Glutamatergic neuron (in vitro differentiated cells): ENCODE measurements around the gene TSPAN5. TPM values are rescaled to one million over a fixed set of nuclear protein-coding genes. Genes with fewer than 3 reads are reported as not detected.

Experiments
- DNase-seq: peaks from one replicate; pipeline ENCODE4 v3.0.0; 2022
- H3K27ac Mint-ChIP-seq: one replicate; pipeline ENCODE4 v1.8.0; 2020; ENCODE audit warnings: mild to moderate bottlenecking, mixed read lengths, inconsistent platforms; ENCODE audit not compliant: unreplicated experiment
- H3K27me3 Mint-ChIP-seq: one replicate; pipeline ENCODE4 v1.8.0; 2020; ENCODE audit warnings: mild to moderate bottlenecking, moderate library complexity, mixed read lengths, inconsistent platforms; ENCODE audit not compliant: unreplicated experiment
- H3K36me3 Mint-ChIP-seq: one replicate; pipeline ENCODE4 v1.8.0; 2020; ENCODE audit warnings: mild to moderate bottlenecking, mixed read lengths, inconsistent platforms; ENCODE audit not compliant: unreplicated experiment
- H3K4me1 Mint-ChIP-seq: one replicate; pipeline ENCODE4 v1.8.0; 2020; ENCODE audit warnings: mild to moderate bottlenecking, low read depth, mixed read lengths, inconsistent platforms; ENCODE audit not compliant: unreplicated experiment
- H3K4me3 Mint-ChIP-seq: one replicate; pipeline ENCODE4 v1.8.0; 2020; ENCODE audit warnings: mild to moderate bottlenecking, mixed read lengths, inconsistent platforms; ENCODE audit not compliant: unreplicated experiment
- H3K9me3 Mint-ChIP-seq: one replicate; pipeline ENCODE4 v1.8.0; 2020; ENCODE audit warnings: mild to moderate bottlenecking, moderate library complexity, mixed read lengths, inconsistent platforms; ENCODE audit not compliant: unreplicated experiment
- total RNA-seq: library from RNA; stranded (reverse); fragmentation: NEBNext Ultra II Directional; extraction: Animal tissue kit (Norgen Biotek cat#: 25700); gene quantifications from one replicate; pipeline ENCODE4 v1.2.1, GENCODE V29; 2021; ENCODE audit not compliant: unreplicated experiment
- TF ChIP-seq, protein P1 (sequence below): fragments of 200-600 bp; sonication (generic); IDR thresholded peaks from one replicate; pipeline ENCODE4 v1.5.0; 2021; ENCODE audit not compliant: partially characterized antibody, unreplicated experiment

TSPAN5 gene
- total RNA-seq, 1 donor from 2014 or later: 40.5 TPM

DNA sequence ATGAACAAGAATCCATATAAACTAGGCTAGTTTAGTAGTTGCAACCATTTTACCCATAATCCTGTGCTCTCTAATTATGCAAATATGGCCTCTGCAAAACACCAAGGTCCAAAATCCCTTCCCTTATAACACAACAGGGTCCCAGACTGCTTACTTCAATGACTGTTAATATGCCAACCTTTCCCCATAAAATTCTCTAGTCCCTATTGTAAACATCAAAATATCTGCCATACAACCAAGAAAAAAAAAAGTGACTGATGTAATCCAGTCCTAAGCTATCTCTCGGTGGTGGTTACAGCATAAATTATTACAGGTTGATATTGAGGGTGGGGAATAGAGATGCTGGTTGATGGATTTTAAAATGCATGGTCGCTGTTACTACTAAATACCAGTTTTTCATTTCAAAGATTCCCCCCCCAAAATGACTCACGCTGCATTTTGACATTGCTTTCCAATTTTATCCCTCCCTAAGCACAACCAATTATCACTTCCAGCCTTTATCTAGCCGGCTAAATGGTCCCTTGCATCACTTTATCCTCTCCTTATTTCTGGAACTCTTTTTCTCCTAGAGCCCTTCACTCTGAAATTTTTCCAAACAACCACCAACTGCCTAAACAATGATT is 44.8 kb downstream of the TSPAN5 start:
- Mint-ChIP-seq H3K36me3 (no peaks in the 10 kb centered on the region), H3K4me1 (peaks cover 71% of the 10 kb centered on the region), H3K27ac (peak overlapping the region; percentile 30), H3K27me3 (peaks cover 2% of the 10 kb centered on the region), H3K4me3 (no peak overlapping the region), H3K9me3 (peaks cover 7% of the 10 kb centered on the region)
- no peak for DNase-seq
- TF ChIP-seq, protein P1, sequence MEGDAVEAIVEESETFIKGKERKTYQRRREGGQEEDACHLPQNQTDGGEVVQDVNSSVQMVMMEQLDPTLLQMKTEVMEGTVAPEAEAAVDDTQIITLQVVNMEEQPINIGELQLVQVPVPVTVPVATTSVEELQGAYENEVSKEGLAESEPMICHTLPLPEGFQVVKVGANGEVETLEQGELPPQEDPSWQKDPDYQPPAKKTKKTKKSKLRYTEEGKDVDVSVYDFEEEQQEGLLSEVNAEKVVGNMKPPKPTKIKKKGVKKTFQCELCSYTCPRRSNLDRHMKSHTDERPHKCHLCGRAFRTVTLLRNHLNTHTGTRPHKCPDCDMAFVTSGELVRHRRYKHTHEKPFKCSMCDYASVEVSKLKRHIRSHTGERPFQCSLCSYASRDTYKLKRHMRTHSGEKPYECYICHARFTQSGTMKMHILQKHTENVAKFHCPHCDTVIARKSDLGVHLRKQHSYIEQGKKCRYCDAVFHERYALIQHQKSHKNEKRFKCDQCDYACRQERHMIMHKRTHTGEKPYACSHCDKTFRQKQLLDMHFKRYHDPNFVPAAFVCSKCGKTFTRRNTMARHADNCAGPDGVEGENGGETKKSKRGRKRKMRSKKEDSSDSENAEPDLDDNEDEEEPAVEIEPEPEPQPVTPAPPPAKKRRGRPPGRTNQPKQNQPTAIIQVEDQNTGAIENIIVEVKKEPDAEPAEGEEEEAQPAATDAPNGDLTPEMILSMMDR: no peak

GRCh38 chr4:98612318-98613250 is 45.8 kb downstream of the TSPAN5 start:
- Mint-ChIP-seq H3K9me3 (peaks cover 5% of the 10 kb centered on the region), H3K4me1 (peaks cover 68% of the 10 kb centered on the region), H3K4me3 (peak overlapping the region; percentile 4), H3K27me3 (peaks cover 2% of the 10 kb centered on the region), H3K36me3 (no peaks in the 10 kb centered on the region), H3K27ac (peak overlapping the region; percentile 62)
- no peak for DNase-seq
- TF ChIP-seq, protein P1: no peak

- no peak overlapping the region for H3K4me3 Mint-ChIP-seq
- H3K27ac Mint-ChIP-seq: peak overlapping the region; percentile 62
- peaks cover 60% of the 10 kb centered on the region for H3K4me1 Mint-ChIP-seq
- H3K9me3 Mint-ChIP-seq: peaks cover 5% of the 10 kb centered on the region
- H3K36me3 Mint-ChIP-seq: no peaks in the 10 kb centered on the region
- H3K27me3 Mint-ChIP-seq: peaks cover 2% of the 10 kb centered on the region
- no peak for DNase-seq
- TF ChIP-seq, protein P1: no peak
Observed at GRCh38 chr4:98611677-98612317, 46.6 kb downstream of the TSPAN5 start.

DNA sequence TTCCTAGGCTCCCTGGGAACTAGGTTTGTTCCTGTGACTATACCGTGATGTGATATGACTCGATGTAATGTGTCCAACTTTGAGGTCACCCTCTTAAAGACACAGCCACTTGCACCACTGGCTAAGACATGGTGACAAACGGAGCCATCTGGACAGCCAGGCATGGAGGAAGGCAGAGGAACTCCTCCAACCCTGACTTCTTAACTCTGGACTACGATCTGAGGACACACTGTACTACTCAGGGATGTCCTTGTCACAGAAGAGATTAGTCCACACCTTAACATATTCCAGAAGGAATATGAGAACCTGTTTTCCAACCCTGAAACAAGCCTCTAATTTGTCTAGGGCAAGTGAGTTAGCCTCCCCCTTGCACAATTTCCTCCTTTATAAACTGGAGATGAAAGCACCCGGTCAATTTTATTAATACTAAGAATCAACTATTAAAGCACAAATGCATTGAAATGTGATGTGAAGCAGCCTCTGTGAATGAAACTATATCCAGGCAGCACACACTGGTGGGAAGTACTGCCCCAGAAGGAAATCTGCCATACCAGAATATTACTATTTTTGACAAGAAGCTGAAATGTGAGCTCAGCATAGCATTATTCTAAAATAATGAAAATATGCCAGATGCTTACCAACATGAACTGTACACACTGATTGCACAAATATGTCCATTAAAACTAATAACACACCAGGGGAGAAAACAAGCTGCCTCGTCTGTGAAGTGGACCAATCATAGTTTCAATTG is 47.3 kb downstream of the TSPAN5 start:
- peaks cover 5% of the 10 kb centered on the region for H3K9me3 Mint-ChIP-seq
- H3K27ac Mint-ChIP-seq: peak overlapping the region; percentile 75
- no peak for DNase-seq
- TF ChIP-seq, protein P1: no peak
- peaks cover 64% of the 10 kb centered on the region for H3K4me1 Mint-ChIP-seq
- no peaks in the 10 kb centered on the region for H3K36me3 Mint-ChIP-seq
- H3K27me3 Mint-ChIP-seq: peaks cover 2% of the 10 kb centered on the region
- no peak overlapping the region for H3K4me3 Mint-ChIP-seq
